ENCODE results near the gene RNF10.
"Not testable (repeated sequence)": the region's sequence is repeated elsewhere in the genome, so short reads cannot be mapped to it uniquely, and the experiment has no call there.

DNA sequence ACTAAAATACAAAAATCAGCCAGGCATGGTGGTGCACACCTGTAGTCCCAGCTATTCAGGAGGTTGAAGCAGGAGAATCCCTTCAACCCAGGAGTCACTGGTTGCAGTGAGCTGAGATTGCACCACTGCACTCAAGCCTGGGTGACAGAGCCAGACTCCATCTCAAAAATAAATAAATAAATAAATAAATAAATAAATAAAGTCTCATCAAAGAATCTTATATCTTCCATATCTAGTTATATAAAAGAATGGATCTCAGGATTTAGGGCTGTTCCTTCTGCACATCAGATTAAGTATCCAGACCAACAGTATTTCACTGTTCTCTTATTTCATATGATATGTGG is 3.8 kb upstream of the RNF10 start:
- TF ChIP-seq, protein P1, sequence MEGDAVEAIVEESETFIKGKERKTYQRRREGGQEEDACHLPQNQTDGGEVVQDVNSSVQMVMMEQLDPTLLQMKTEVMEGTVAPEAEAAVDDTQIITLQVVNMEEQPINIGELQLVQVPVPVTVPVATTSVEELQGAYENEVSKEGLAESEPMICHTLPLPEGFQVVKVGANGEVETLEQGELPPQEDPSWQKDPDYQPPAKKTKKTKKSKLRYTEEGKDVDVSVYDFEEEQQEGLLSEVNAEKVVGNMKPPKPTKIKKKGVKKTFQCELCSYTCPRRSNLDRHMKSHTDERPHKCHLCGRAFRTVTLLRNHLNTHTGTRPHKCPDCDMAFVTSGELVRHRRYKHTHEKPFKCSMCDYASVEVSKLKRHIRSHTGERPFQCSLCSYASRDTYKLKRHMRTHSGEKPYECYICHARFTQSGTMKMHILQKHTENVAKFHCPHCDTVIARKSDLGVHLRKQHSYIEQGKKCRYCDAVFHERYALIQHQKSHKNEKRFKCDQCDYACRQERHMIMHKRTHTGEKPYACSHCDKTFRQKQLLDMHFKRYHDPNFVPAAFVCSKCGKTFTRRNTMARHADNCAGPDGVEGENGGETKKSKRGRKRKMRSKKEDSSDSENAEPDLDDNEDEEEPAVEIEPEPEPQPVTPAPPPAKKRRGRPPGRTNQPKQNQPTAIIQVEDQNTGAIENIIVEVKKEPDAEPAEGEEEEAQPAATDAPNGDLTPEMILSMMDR (IDR thresholded peaks at IDR 0.05): not testable (repeated sequence)
- TF ChIP-seq POLR2A (IDR thresholded peaks at IDR 0.05): not testable (repeated sequence)
